Natural killer cell (primary cell): ENCODE results near the gene AOC1. TPM values are rescaled to one million over a fixed set of nuclear protein-coding genes. Genes with fewer than 3 reads are reported as not detected.

Experiments
- ATAC-seq, 3 donors: fragments of 150-1000 bp in 2 of 3; fragments of 200-7000 bp in 1 of 3; cut with Tn5 transposase; 1 replicate in 1 of 3; 2 replicates in 2 of 3; pipeline ENCODE4 v1.10.0; 2021; ENCODE audit warnings: mild to moderate bottlenecking in 2 of 3, moderate library complexity in 2 of 3
- DNase-seq, 2 donors: peaks; one replicate each; pipeline versions ENCODE4 v3.0.0 to v3.0.0-alpha.2; 2013 to 2021; ENCODE audit warnings: mixed read lengths in 1 of 2
- H3K27ac ChIP-seq: one replicate; pipeline ENCODE4 v1.5.1; 2013; ENCODE audit warnings: mild to moderate bottlenecking, low read length
- H3K27me3 ChIP-seq: one replicate; pipeline ENCODE4 v1.6.1; 2013; ENCODE audit warnings: low read length; ENCODE audit not compliant: control insufficient read depth, insufficient read depth
- H3K36me3 ChIP-seq: one replicate; pipeline ENCODE4 v1.6.1; 2013; ENCODE audit warnings: low read length; ENCODE audit not compliant: control insufficient read depth, insufficient read depth
- H3K4me1 ChIP-seq: one replicate; pipeline ENCODE4 v1.6.1; 2013; ENCODE audit warnings: low read length; ENCODE audit not compliant: control insufficient read depth, insufficient read depth
- H3K4me3 ChIP-seq: one replicate; pipeline ENCODE4 v1.5.1; 2013; ENCODE audit warnings: low read length
- H3K9me3 ChIP-seq: one replicate; pipeline ENCODE4 v1.6.1; 2013; ENCODE audit warnings: low read length; ENCODE audit not compliant: control insufficient read depth, insufficient read depth
- H3K27ac Mint-ChIP-seq, 2 donors: one replicate each; pipeline ENCODE4 v1.8.0; 2022; ENCODE audit warnings: mild to moderate bottlenecking in 2 of 2, mixed read lengths in 2 of 2, moderate library complexity in 1 of 2
- H3K27me3 Mint-ChIP-seq, 2 donors: one replicate each; pipeline ENCODE4 v1.8.0; 2022; ENCODE audit warnings: low read depth in 2 of 2, mixed read lengths in 2 of 2
- H3K36me3 Mint-ChIP-seq: one replicate; pipeline ENCODE4 v1.8.0; 2022; ENCODE audit warnings: mixed read lengths
- H3K4me1 Mint-ChIP-seq, 2 donors: one replicate each; pipeline ENCODE4 v1.8.0; 2022; ENCODE audit warnings: mixed read lengths in 2 of 2
- H3K4me3 Mint-ChIP-seq: one replicate; pipeline ENCODE4 v1.8.0; 2022; ENCODE audit warnings: mild to moderate bottlenecking, moderate library complexity, mixed read lengths
- H3K9me3 Mint-ChIP-seq, 2 donors: one replicate each; pipeline ENCODE4 v1.8.0; 2022; ENCODE audit warnings: mixed read lengths in 2 of 2
- CTCF ChIP-seq: fragments of 200-600 bp; IDR thresholded peaks from one replicate; pipeline ENCODE4 v1.8.0; 2022; ENCODE audit warnings: antibody characterized with exemption
- WGBS: methylation state at CpG from one replicate; pipeline ENCODE4 v1.1.7; 2013; ENCODE audit warnings: missing lambda C conversion rate; ENCODE audit not compliant: insufficient coverage; 5-methylcytosine and 5-hydroxymethylcytosine counted together
- intact Hi-C: fragments of 100-400 bp; cut with micrococcal nuclease; formaldehyde crosslinking; loops from one replicate; pipeline ENCODE4 v1.14.2; 2022
- total RNA-seq, 4 donors: library from RNA; stranded (reverse); fragments of 120-200 nt in 1 of 4; gene quantifications; one replicate each; pipeline versions ENCODE4 v1.2.3 to v1.2.4, GENCODE V29; 2013 to 2022

Gene AOC1
- total RNA-seq, 3 donors from 2014 or later (not counting 1 experiment from before 2014, with no cell fraction given), result not detected

- Mint-ChIP-seq H3K9me3 (no peaks in the 10 kb centered on the region), H3K27me3 (peaks cover 25 to 31% of the 10 kb centered on the region in 2 donors), H3K4me3 (no peak overlapping the region), H3K36me3 (no peaks in the 10 kb centered on the region), H3K4me1 (no peaks in the 10 kb centered on the region), H3K27ac (no peak overlapping the region)
- H3K36me3 ChIP-seq, result no peaks in the 10 kb centered on the region
- no peak overlapping the region for H3K27ac ChIP-seq
- no peaks in the 10 kb centered on the region for H3K4me1 ChIP-seq
- no peak for TF ChIP-seq CTCF
- ATAC-seq, result no peak
- no peak overlapping the region for H3K4me3 ChIP-seq
- no peaks in the 10 kb centered on the region for H3K27me3 ChIP-seq
- 88% methylated on average over 2 of the region's 2 CpGs for WGBS
- intact Hi-C loops, result no loop called here
- H3K9me3 ChIP-seq, result peaks cover 2% of the 10 kb centered on the region
- no peak for DNase-seq
Measured at GRCh38 chr7:150890853-150891584, 38.7 kb downstream of the AOC1 start.

- H3K36me3 ChIP-seq, result no peaks in the 10 kb centered on the region
- DNase-seq (no peak), ATAC-seq (no peak)
- Mint-ChIP-seq H3K9me3 (no peaks in the 10 kb centered on the region), H3K4me3 (no peak overlapping the region), H3K36me3 (no peaks in the 10 kb centered on the region), H3K4me1 (no peaks in the 10 kb centered on the region), H3K27me3 (peaks cover 32 to 36% of the 10 kb centered on the region in 2 donors), H3K27ac (no peak overlapping the region)
- 90% methylated on average over 5 of the region's 5 CpGs for WGBS
- H3K9me3 ChIP-seq, result peaks cover 2% of the 10 kb centered on the region
- H3K4me1 ChIP-seq, result no peaks in the 10 kb centered on the region
- no peaks in the 10 kb centered on the region for H3K27me3 ChIP-seq
- intact Hi-C loops, result no loop called here
- no peak overlapping the region for H3K27ac ChIP-seq
- no peak for TF ChIP-seq CTCF
- no peak overlapping the region for H3K4me3 ChIP-seq
Measured at GRCh38 chr7:150891740-150892139, 39.4 kb downstream of the AOC1 start.

GRCh38 chr7:150895809-150896208, 43.5 kb downstream of the AOC1 start:
- H3K27ac Mint-ChIP-seq, result no peak overlapping the region

More at GRCh38 chr7:150895809-150896208, 43.5 kb downstream of the AOC1 start:
- H3K27me3 ChIP-seq, result peaks cover 9% of the 10 kb centered on the region
- ATAC-seq (no peak), DNase-seq (no peak)
- H3K4me1 ChIP-seq, result peaks cover 11% of the 10 kb centered on the region
- H3K4me1 Mint-ChIP-seq, result peaks cover 0 to 6% of the 10 kb centered on the region in 2 donors
- H3K27ac ChIP-seq, result no peak overlapping the region
- H3K36me3 ChIP-seq, result no peaks in the 10 kb centered on the region
- H3K9me3 Mint-ChIP-seq, result no peaks in the 10 kb centered on the region
- no peak for TF ChIP-seq CTCF
- 58% methylated on average over 2 of the region's 2 CpGs for WGBS
- peaks cover 2% of the 10 kb centered on the region for H3K9me3 ChIP-seq
- no peak overlapping the region for H3K4me3 Mint-ChIP-seq
- no peaks in the 10 kb centered on the region for H3K36me3 Mint-ChIP-seq
- no peak overlapping the region for H3K4me3 ChIP-seq
- peaks cover 47 to 66% of the 10 kb centered on the region in 2 donors for H3K27me3 Mint-ChIP-seq
- intact Hi-C loops, result no loop called here
